ENCODE measurements around the gene TSSK6. TPM values are rescaled to one million over a fixed set of nuclear protein-coding genes. Genes with fewer than 3 reads are reported as not detected.

Gene TSSK6
- total RNA-seq, 1 experiment from 2014 or later: 1.8 TPM

GRCh38 chr19:19493841-19494546 lies 21.4 kb downstream of the TSSK6 start:
- Histone ChIP-seq H3K4me3 (no peak overlapping the region), H3K4me1 (peaks cover 10% of the 10 kb centered on the region; the same call in 1 of the 2 replicates), H3K27ac (no peak overlapping the region), H3K9me3 (replicated peaks) (no peaks in the 10 kb centered on the region), H3K36me3 (peaks cover 56% of the 10 kb centered on the region), H3K27me3 (no peaks in the 10 kb centered on the region)
- no peak for DNase-seq

- peaks cover 17% of the 10 kb centered on the region; the same call in 1 of the 2 replicates for H3K4me1 ChIP-seq
- DNase-seq: no peak
- peaks cover 40% of the 10 kb centered on the region for H3K36me3 ChIP-seq
- H3K27me3 ChIP-seq: no peaks in the 10 kb centered on the region
- H3K9me3 ChIP-seq (replicated peaks): no peaks in the 10 kb centered on the region
- H3K4me3 ChIP-seq: no peak overlapping the region
- H3K27ac ChIP-seq: no peak overlapping the region
These were observed 23.2 kb downstream of the TSSK6 start for GRCh38 chr19:19492026-19492610.

- Histone ChIP-seq H3K27me3 (no peaks in the 10 kb centered on the region), H3K27ac (no peak overlapping the region), H3K36me3 (peaks cover 33% of the 10 kb centered on the region), H3K4me1 (peaks cover 17% of the 10 kb centered on the region; the same call in 1 of the 2 replicates), H3K4me3 (no peak overlapping the region), H3K9me3 (replicated peaks) (no peaks in the 10 kb centered on the region)
- DNase-seq: no peak
These were observed 23.9 kb downstream of the TSSK6 start for GRCh38 chr19:19491321-19492025.

GRCh38 chr19:19490214-19490968 lies 25.0 kb downstream of the TSSK6 start:
- DNase-seq: peak; percentile 75 to 88
- H3K36me3 ChIP-seq: peaks cover 34% of the 10 kb centered on the region
- no peaks in the 10 kb centered on the region for H3K27me3 ChIP-seq
- peaks cover 23% of the 10 kb centered on the region; the same call in 1 of the 2 replicates for H3K4me1 ChIP-seq
- H3K4me3 ChIP-seq: no peak overlapping the region
- H3K9me3 ChIP-seq (replicated peaks): no peaks in the 10 kb centered on the region
- no peak overlapping the region for H3K27ac ChIP-seq

- no peaks in the 10 kb centered on the region for H3K27me3 ChIP-seq
- H3K4me1 ChIP-seq: peaks cover 28% of the 10 kb centered on the region; the same call in 1 of the 2 replicates
- no peak overlapping the region for H3K4me3 ChIP-seq
- no peak for DNase-seq
- H3K27ac ChIP-seq: no peak overlapping the region
- no peaks in the 10 kb centered on the region for H3K9me3 ChIP-seq (replicated peaks)
- H3K36me3 ChIP-seq: peaks cover 30% of the 10 kb centered on the region
These were observed 25.5 kb downstream of the TSSK6 start for GRCh38 chr19:19489804-19490204.

GRCh38 chr19:19488875-19489690 lies 26.3 kb downstream of the TSSK6 start:
- no peak overlapping the region for H3K27ac ChIP-seq
- H3K36me3 ChIP-seq: peaks cover 23% of the 10 kb centered on the region
- peak; percentile 28 to 47 for DNase-seq
- H3K9me3 ChIP-seq (replicated peaks): no peaks in the 10 kb centered on the region
- H3K27me3 ChIP-seq: no peaks in the 10 kb centered on the region
- no peak overlapping the region for H3K4me3 ChIP-seq
- H3K4me1 ChIP-seq: peaks cover 30% of the 10 kb centered on the region; the same call in 1 of the 2 replicates

GRCh38 chr19:19487950-19488874 lies 27.1 kb downstream of the TSSK6 start:
- H3K4me3 ChIP-seq: no peak overlapping the region
- no peaks in the 10 kb centered on the region for H3K9me3 ChIP-seq (replicated peaks)
- H3K4me1 ChIP-seq: peaks cover 28% of the 10 kb centered on the region; the same call in 1 of the 2 replicates
- no peak for DNase-seq
- H3K36me3 ChIP-seq: peaks cover 24% of the 10 kb centered on the region
- H3K27me3 ChIP-seq: no peaks in the 10 kb centered on the region
- no peak overlapping the region for H3K27ac ChIP-seq

- Histone ChIP-seq H3K9me3 (replicated peaks) (no peaks in the 10 kb centered on the region), H3K27me3 (no peaks in the 10 kb centered on the region), H3K4me3 (no peak overlapping the region), H3K36me3 (peaks cover 22% of the 10 kb centered on the region), H3K4me1 (peaks cover 28% of the 10 kb centered on the region; the same call in 1 of the 2 replicates), H3K27ac (no peak overlapping the region)
- DNase-seq: no peak
These were observed 28.0 kb downstream of the TSSK6 start for GRCh38 chr19:19487077-19487949.

- H3K4me1 ChIP-seq: peaks cover 28% of the 10 kb centered on the region; the same call in 1 of the 2 replicates
These were observed 28.8 kb downstream of the TSSK6 start for GRCh38 chr19:19486343-19487076.

GRCh38 chr19:19485998-19486290 lies 29.4 kb downstream of the TSSK6 start:
- DNase-seq: no peak
- Histone ChIP-seq H3K36me3 (peaks cover 15% of the 10 kb centered on the region), H3K27ac (no peak overlapping the region), H3K4me1 (peaks cover 28% of the 10 kb centered on the region; the same call in 1 of the 2 replicates), H3K9me3 (replicated peaks) (no peaks in the 10 kb centered on the region), H3K27me3 (no peaks in the 10 kb centered on the region), H3K4me3 (no peak overlapping the region)

More at GRCh38 chr19:19486343-19487076, 28.8 kb downstream of the TSSK6 start:
- H3K27me3 ChIP-seq: no peaks in the 10 kb centered on the region
- no peak overlapping the region for H3K27ac ChIP-seq
- no peaks in the 10 kb centered on the region for H3K9me3 ChIP-seq (replicated peaks)
- no peak for DNase-seq
- no peak overlapping the region for H3K4me3 ChIP-seq
- H3K36me3 ChIP-seq: peaks cover 18% of the 10 kb centered on the region

- peaks cover 28% of the 10 kb centered on the region; the same call in 1 of the 2 replicates for H3K4me1 ChIP-seq
- H3K9me3 ChIP-seq (replicated peaks): no peaks in the 10 kb centered on the region
These were observed 30.0 kb downstream of the TSSK6 start for GRCh38 chr19:19485161-19485997.

More at GRCh38 chr19:19485161-19485997, 30.0 kb downstream of the TSSK6 start:
- H3K4me3 ChIP-seq: no peak overlapping the region
- peak; percentile 48 for DNase-seq
- no peaks in the 10 kb centered on the region for H3K27me3 ChIP-seq
- no peak overlapping the region for H3K27ac ChIP-seq
- peaks cover 12% of the 10 kb centered on the region; the same call in 1 of the 2 replicates for H3K36me3 ChIP-seq

Measured in SJCRH30 (cell line).